Neural crest cell (in vitro differentiated cells): Measurements from ENCODE around the gene ENTPD2. TPM values are rescaled to one million over a fixed set of nuclear protein-coding genes. Genes with fewer than 3 reads are reported as not detected.

Experiments used
- DNase-seq: peaks from one replicate; pipeline ENCODE4 v3.0.0; 2021; ENCODE audit warnings: low read depth, mixed read lengths, low spot score
- H3K27ac Mint-ChIP-seq: one replicate; pipeline ENCODE4 v1.8.0; 2021; ENCODE audit warnings: mild to moderate bottlenecking, mixed read lengths; ENCODE audit not compliant: unreplicated experiment
- H3K27me3 Mint-ChIP-seq: 2 replicates; pipeline ENCODE4 v1.8.0; 2021; ENCODE audit warnings: low read depth, mild to moderate bottlenecking, mixed read lengths
- H3K36me3 Mint-ChIP-seq: 2 replicates; pipeline ENCODE4 v1.8.0; 2021; ENCODE audit warnings: low read depth, mild to moderate bottlenecking, mixed read lengths
- H3K4me1 Mint-ChIP-seq: 2 replicates; pipeline ENCODE4 v1.8.0; 2021; ENCODE audit warnings: mixed read lengths
- H3K4me3 Mint-ChIP-seq: one replicate; pipeline ENCODE4 v1.8.0; 2021; ENCODE audit warnings: mild to moderate bottlenecking, mixed read lengths
- H3K9me3 Mint-ChIP-seq: 2 replicates; pipeline ENCODE4 v1.8.0; 2021; ENCODE audit warnings: mixed read lengths
- total RNA-seq: library from RNA; stranded (reverse); gene quantifications from 2 replicates; pipeline ENCODE4 v1.2.1, GENCODE V29; 2021
- TF ChIP-seq, protein P1 (sequence below): fragments of 200-600 bp; sonication (generic); conservative IDR thresholded peaks from 2 replicates; pipeline ENCODE4 v1.5.0; 2021; ENCODE audit warnings: antibody characterized with exemption, mild to moderate bottlenecking

ENTPD2 gene
- total RNA-seq, 1 donor from 2014 or later, result not detected

DNA sequence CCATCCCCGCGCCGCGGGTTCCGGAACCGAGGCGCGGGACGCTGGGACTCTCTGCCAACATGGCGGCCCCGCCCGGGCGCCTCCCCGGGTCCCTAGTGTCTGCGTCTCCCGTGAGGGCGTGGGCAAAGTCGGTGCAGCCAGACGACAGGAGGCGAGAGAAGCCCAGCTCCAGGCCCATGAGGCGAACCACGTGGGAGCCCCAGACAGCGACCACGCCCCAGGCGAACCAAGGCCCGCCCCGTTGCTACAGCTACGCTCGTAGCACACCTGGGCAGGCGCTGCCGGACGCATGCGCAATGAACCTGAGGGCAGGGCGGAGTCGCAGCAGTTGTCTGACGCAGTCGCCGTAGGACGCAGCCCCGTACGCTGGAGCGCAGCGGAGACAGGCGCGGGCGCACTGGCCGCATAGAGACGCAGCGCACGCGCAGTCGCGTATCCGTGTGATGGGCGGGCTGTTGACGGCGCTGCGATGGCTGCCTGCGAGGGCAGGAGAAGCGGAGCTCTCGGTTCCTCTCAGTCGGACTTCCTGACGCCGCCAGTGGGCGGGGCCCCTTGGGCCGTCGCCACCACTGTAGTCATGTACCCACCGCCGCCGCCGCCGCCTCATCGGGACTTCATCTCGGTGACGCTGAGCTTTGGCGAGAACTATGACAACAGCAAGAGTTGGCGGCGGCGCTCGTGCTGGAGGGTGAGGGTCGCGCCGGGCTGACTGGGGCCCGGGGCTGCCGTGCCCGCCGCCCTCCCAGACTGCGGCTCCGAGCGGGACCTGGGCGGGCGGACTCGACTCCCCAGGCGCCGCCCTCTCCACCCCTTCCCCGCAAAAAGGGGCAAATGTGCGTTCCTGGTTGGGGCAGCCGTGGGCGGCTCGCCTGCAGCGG, 32.9 kb upstream of the ENTPD2 start, which contains the start of gene MAN1B1:
Gene MAN1B1, plus strand, starts transcription at position 455 of the 878 bp plus-strand sequence. Its CDS starts 15 bp downstream, at position 470.
- peak; percentile 94 for DNase-seq
- Mint-ChIP-seq H3K36me3 (no peaks in the 10 kb centered on the region), H3K27ac (peak within 1 kb of the TSS; percentile 91), H3K4me1 (peaks cover 23% of the 10 kb centered on the region), H3K4me3 (peak within 1 kb of the TSS; percentile 93), H3K9me3 (no peaks in the 10 kb centered on the region), H3K27me3 (peaks cover 25% of the 10 kb centered on the region)
- TF ChIP-seq, protein P1, sequence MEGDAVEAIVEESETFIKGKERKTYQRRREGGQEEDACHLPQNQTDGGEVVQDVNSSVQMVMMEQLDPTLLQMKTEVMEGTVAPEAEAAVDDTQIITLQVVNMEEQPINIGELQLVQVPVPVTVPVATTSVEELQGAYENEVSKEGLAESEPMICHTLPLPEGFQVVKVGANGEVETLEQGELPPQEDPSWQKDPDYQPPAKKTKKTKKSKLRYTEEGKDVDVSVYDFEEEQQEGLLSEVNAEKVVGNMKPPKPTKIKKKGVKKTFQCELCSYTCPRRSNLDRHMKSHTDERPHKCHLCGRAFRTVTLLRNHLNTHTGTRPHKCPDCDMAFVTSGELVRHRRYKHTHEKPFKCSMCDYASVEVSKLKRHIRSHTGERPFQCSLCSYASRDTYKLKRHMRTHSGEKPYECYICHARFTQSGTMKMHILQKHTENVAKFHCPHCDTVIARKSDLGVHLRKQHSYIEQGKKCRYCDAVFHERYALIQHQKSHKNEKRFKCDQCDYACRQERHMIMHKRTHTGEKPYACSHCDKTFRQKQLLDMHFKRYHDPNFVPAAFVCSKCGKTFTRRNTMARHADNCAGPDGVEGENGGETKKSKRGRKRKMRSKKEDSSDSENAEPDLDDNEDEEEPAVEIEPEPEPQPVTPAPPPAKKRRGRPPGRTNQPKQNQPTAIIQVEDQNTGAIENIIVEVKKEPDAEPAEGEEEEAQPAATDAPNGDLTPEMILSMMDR, result no peak

DNA sequence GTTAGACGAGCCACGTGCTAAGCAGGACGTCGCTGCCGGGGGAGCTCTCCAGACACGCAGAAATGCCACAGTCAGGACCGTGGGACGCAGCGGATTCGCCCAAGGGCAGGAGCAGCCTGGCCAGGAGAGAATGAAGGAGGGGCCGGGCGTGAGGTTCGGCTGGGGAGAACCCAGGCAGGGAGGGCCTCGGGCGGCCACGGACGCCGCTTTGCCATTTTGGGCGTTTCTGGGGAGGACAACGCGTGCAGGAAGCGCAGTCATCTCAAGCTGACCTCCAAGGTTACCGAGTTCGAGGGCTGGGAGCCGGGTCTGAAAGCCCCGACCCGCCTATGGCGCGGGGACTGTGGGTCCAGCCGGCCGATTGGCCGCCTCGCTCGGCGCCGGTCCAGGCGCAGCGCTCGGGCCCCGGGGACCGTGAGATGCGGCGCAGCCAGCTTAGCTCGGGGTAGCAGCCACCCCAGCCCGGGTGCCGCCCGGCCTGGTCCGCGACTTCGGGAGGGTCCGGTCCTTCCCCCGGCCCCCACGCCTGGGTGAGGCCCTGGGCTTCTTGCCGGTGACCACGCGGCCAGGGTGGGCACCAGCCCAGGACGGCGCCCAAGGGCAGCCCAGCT, 32.2 kb upstream of the ENTPD2 start:
- Mint-ChIP-seq H3K27ac (peak overlapping the region; percentile 91), H3K27me3 (peaks cover 30% of the 10 kb centered on the region), H3K36me3 (no peaks in the 10 kb centered on the region), H3K4me3 (peak overlapping the region; percentile 89), H3K4me1 (peaks cover 23% of the 10 kb centered on the region), H3K9me3 (no peaks in the 10 kb centered on the region)
- TF ChIP-seq, protein P1, result no peak
- no peak for DNase-seq

DNA sequence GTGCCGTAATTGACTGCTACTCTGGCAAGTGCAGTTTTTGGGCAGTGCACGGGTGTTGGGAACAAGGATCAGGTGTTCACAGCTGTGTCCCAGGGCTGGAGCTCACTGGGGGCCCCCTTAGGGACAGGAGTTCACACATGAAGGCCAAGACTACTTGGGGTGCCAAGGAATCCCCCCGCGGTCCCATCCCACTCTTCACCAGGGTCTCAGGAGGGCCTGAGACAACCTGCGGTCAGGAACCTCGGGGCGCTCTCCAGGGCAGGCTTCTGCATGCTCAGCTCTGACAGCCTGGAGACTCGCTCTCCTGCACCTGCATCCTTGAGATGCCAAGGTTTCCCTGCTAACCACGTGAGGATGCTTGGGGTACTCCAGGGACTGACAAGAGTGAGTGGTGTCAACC, 30.7 kb upstream of the ENTPD2 start:
- no peak overlapping the region for H3K4me3 Mint-ChIP-seq
- peaks cover 23% of the 10 kb centered on the region for H3K4me1 Mint-ChIP-seq
- no peak for DNase-seq
- H3K9me3 Mint-ChIP-seq, result no peaks in the 10 kb centered on the region
- H3K27me3 Mint-ChIP-seq, result peaks cover 40% of the 10 kb centered on the region
- TF ChIP-seq, protein P1, result no peak
- no peaks in the 10 kb centered on the region for H3K36me3 Mint-ChIP-seq
- no peak overlapping the region for H3K27ac Mint-ChIP-seq

DNA sequence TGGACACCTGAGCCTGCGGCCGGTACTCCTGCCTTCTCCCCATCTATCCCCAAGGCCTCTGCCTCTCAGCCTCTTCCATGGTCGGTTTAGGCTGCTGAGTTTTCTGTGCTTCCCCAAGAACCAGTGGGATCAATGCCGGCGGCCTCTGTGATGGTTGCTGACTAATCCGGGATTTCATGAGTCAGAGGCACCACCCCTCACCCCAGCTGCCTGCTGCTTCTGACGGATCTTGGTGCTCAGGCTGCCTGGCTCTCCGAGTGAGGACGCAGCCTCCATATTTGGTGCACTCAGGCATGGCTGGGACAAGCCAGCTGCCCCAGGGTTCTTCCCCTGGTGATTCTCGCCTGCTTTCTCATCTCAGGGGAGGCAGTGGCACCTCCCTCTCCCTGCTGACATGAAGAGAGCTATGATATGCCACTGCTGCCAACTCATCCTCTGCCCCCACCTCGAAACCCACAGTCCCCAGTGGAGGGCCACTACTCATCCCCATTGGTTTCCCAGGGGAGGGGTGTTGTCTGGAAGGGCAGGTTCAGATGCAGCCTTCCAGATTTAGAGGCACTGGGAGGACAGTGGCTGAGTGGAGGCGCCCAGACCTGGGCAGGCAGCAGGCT, 29.6 kb upstream of the ENTPD2 start:
- Mint-ChIP-seq H3K27me3 (peaks cover 50% of the 10 kb centered on the region), H3K4me3 (peak overlapping the region; percentile 49), H3K4me1 (peaks cover 16% of the 10 kb centered on the region), H3K36me3 (no peaks in the 10 kb centered on the region), H3K9me3 (no peaks in the 10 kb centered on the region), H3K27ac (no peak overlapping the region)
- no peak for DNase-seq
- TF ChIP-seq, protein P1, result no peak

DNA sequence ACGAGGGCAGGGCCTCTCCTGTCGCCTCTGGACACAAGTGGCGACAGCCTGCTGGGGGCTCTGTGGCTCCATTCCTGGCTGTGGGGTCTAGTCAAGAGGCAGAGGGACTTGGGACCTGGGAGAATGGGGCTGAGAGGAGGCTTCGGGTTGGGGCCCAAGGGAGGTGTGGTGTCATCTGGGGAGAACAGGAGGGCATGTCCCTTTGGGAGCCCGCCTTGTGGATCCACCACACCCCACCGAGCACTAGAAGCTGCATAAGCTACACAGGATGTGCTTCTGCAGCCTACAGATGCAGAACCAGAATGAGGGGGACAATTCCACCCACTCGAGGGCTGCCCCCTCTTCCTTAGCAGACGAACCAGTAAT, 29.0 kb upstream of the ENTPD2 start:
- Mint-ChIP-seq H3K4me1 (peaks cover 10% of the 10 kb centered on the region), H3K9me3 (no peaks in the 10 kb centered on the region), H3K27me3 (peaks cover 56% of the 10 kb centered on the region), H3K4me3 (no peak overlapping the region), H3K27ac (no peak overlapping the region), H3K36me3 (no peaks in the 10 kb centered on the region)
- DNase-seq, result no peak
- TF ChIP-seq, protein P1, result no peak
